GM10266 (cell line): ENCODE results near the gene EIF1AD.

Experiments used
- DNase-seq: peaks from one replicate; pipeline ENCODE4 v3.0.0; 2012; ENCODE audit errors: extremely low spot score
- CTCF ChIP-seq: IDR thresholded peaks from 2 replicates; pipeline ENCODE4 v1.5.1; 2012; ENCODE audit warnings: mild to moderate bottlenecking, low read depth; ENCODE audit not compliant: control insufficient read depth, insufficient read depth; ENCODE audit errors: missing control alignments

The EIF1AD gene

GRCh38 chr11:65973439-65974110, 28.4 kb downstream of the EIF1AD start:
- DNase-seq: no peak

GRCh38 chr11:65972116-65972515, 29.8 kb downstream of the EIF1AD start:
- TF ChIP-seq CTCF: no peak
- DNase-seq: no peak

More at GRCh38 chr11:65973439-65974110, 28.4 kb downstream of the EIF1AD start:
- TF ChIP-seq CTCF: no peak

- no peak for DNase-seq
- no peak for TF ChIP-seq CTCF
These were observed 33.1 kb downstream of the EIF1AD start for GRCh38 chr11:65968600-65969482.

GRCh38 chr11:65967329-65967934, 34.5 kb downstream of the EIF1AD start:
- no peak for DNase-seq
- TF ChIP-seq CTCF: no peak

GRCh38 chr11:65965986-65966762, 35.8 kb downstream of the EIF1AD start:
- TF ChIP-seq CTCF: no peak
- no peak for DNase-seq

- TF ChIP-seq CTCF: no peak
- no peak for DNase-seq
These were observed 37.1 kb downstream of the EIF1AD start for GRCh38 chr11:65964906-65965305.
